HepG2 (cell line): Measurements from ENCODE around the gene PDGFA.

Experiments used
- ATRX ChIP-seq: sonication (generic); formaldehyde crosslinking; IDR thresholded peaks from 2 replicates; pipeline ENCODE4 v1.4.0; 2020; ENCODE audit warnings: missing genetic modification reagents, borderline replicate concordance
- ELF4 ChIP-seq: sonication (generic); formaldehyde crosslinking; IDR thresholded peaks from 2 replicates; pipeline ENCODE4 v1.5.0; 2020; ENCODE audit warnings: missing genetic modification reagents, mild to moderate bottlenecking, moderate library complexity, borderline replicate concordance
- GPN1 ChIP-seq: sonication (generic); formaldehyde crosslinking; IDR thresholded peaks from 2 replicates; pipeline ENCODE4 v1.5.1; 2020; ENCODE audit warnings: missing genetic modification reagents, borderline replicate concordance
- HNF4A ChIP-seq: sonication (generic); formaldehyde crosslinking; IDR thresholded peaks from 2 replicates; pipeline ENCODE4 v1.4.0; 2020; ENCODE audit warnings: missing genetic modification reagents
- SOX6 ChIP-seq, 2 experiments: fragments of 450-650 bp in 1 of 2; sonication (generic) in 1 of 2; formaldehyde crosslinking in 1 of 2; IDR thresholded peaks; 2 replicates each; pipeline versions ENCODE4 v1.4.0 to v1.6.1; 2017 to 2020; ENCODE audit warnings: antibody characterized with exemption in 1 of 2, mild to moderate bottlenecking in 1 of 2, missing genetic modification reagents in 1 of 2
- XRCC5 ChIP-seq: fragments of 200-400 bp; formaldehyde crosslinking; optimal IDR thresholded peaks from 2 replicates; pipeline ENCODE3; 2017; ENCODE audit warnings: mild to moderate bottlenecking, low read length
- ZKSCAN1 ChIP-seq: fragments of 150-350 bp; IDR thresholded peaks from 2 replicates; pipeline ENCODE4 v1.6.1; 2014; ENCODE audit warnings: low read length
- TF ChIP-seq, protein P1 (sequence below): sonication (generic); formaldehyde crosslinking; IDR thresholded peaks from 2 replicates; pipeline ENCODE4 v1.9.0; 2021; ENCODE audit warnings: missing genetic modification reagents, borderline replicate concordance
- TF ChIP-seq, protein P2 (sequence below): sonication (generic); formaldehyde crosslinking; IDR thresholded peaks from 2 replicates; pipeline ENCODE4 v1.5.0; 2020; ENCODE audit warnings: mild to moderate bottlenecking, missing genetic modification reagents, moderate library complexity

- TF ChIP-seq, protein P1, sequence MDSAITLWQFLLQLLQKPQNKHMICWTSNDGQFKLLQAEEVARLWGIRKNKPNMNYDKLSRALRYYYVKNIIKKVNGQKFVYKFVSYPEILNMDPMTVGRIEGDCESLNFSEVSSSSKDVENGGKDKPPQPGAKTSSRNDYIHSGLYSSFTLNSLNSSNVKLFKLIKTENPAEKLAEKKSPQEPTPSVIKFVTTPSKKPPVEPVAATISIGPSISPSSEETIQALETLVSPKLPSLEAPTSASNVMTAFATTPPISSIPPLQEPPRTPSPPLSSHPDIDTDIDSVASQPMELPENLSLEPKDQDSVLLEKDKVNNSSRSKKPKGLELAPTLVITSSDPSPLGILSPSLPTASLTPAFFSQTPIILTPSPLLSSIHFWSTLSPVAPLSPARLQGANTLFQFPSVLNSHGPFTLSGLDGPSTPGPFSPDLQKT = no peak
- TF ChIP-seq SOX6 (IDR thresholded peaks at IDR 0.05) = no peak
- no peak for TF ChIP-seq SOX6 (CRISPR knock-in tag; IDR thresholded peaks at IDR 0.05)
- TF ChIP-seq ZKSCAN1 = no peak
- TF ChIP-seq, protein P2, sequence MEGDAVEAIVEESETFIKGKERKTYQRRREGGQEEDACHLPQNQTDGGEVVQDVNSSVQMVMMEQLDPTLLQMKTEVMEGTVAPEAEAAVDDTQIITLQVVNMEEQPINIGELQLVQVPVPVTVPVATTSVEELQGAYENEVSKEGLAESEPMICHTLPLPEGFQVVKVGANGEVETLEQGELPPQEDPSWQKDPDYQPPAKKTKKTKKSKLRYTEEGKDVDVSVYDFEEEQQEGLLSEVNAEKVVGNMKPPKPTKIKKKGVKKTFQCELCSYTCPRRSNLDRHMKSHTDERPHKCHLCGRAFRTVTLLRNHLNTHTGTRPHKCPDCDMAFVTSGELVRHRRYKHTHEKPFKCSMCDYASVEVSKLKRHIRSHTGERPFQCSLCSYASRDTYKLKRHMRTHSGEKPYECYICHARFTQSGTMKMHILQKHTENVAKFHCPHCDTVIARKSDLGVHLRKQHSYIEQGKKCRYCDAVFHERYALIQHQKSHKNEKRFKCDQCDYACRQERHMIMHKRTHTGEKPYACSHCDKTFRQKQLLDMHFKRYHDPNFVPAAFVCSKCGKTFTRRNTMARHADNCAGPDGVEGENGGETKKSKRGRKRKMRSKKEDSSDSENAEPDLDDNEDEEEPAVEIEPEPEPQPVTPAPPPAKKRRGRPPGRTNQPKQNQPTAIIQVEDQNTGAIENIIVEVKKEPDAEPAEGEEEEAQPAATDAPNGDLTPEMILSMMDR (CRISPR knock-in tag) = no peak
- TF ChIP-seq GPN1 (CRISPR knock-in tag) = no peak
- TF ChIP-seq XRCC5 = no peak
- TF ChIP-seq HNF4A (CRISPR knock-in tag) = no peak
- no peak for TF ChIP-seq ELF4
- TF ChIP-seq ATRX (CRISPR knock-in tag) = no peak
Measured at GRCh38 chr7:519484-520390, at the start of gene PDGFA.
